Hepatocyte (in vitro differentiated cells): Measurements from ENCODE around the gene HOXD12. TPM values are rescaled to one million over a fixed set of nuclear protein-coding genes. Genes with fewer than 3 reads are reported as not detected.

Experiments
- DNase-seq: peaks from one replicate; pipeline ENCODE4 v3.0.0-alpha.2; 2016; ENCODE audit warnings: low spot score
- H2AFZ ChIP-seq: fragments of 200-600 bp; sonication (generic); 2 replicates; pipeline ENCODE4 v1.6.0; 2016; ENCODE audit warnings: antibody characterized with exemption, mild to moderate bottlenecking
- H3K27ac ChIP-seq: fragments of 200-600 bp; sonication (generic); 2 replicates; pipeline ENCODE4 v1.5.1; 2016; ENCODE audit warnings: mild to moderate bottlenecking
- H3K27me3 ChIP-seq: fragments of 200-600 bp; sonication (generic); 2 replicates; pipeline ENCODE4 v1.6.1; 2016
- H3K36me3 ChIP-seq: fragments of 200-600 bp; sonication (generic); replicated peaks from 2 replicates; pipeline ENCODE4 v1.5.1; 2016; ENCODE audit warnings: low read depth; ENCODE audit not compliant: insufficient read depth
- H3K4me1 ChIP-seq: fragments of 200-600 bp; sonication (generic); 2 replicates; pipeline ENCODE4 v1.5.1; 2016; ENCODE audit warnings: mild to moderate bottlenecking, moderate library complexity; ENCODE audit not compliant: insufficient read depth
- H3K4me2 ChIP-seq: fragments of 200-600 bp; sonication (generic); 2 replicates; pipeline ENCODE4 v1.6.0; 2016
- H3K4me3 ChIP-seq: fragments of 200-600 bp; sonication (generic); 2 replicates; pipeline ENCODE4 v1.5.1; 2016; ENCODE audit warnings: mild to moderate bottlenecking
- H3K79me2 ChIP-seq: fragments of 200-600 bp; sonication (generic); 2 replicates; pipeline ENCODE4 v1.6.0; 2017; ENCODE audit warnings: mild to moderate bottlenecking
- H3K9me2 ChIP-seq: fragments of 200-600 bp; sonication (generic); replicated peaks from 2 replicates; pipeline ENCODE4 v1.6.0; 2017; ENCODE audit warnings: mild to moderate bottlenecking; ENCODE audit not compliant: insufficient read depth
- H3K9me3 ChIP-seq: fragments of 200-600 bp; sonication (generic); 2 replicates; pipeline ENCODE4 v1.5.1; 2016; ENCODE audit warnings: low read depth, mild to moderate bottlenecking
- H4K20me1 ChIP-seq: fragments of 200-600 bp; sonication (generic); 2 replicates; pipeline ENCODE4 v1.6.0; 2016; ENCODE audit warnings: mild to moderate bottlenecking; ENCODE audit not compliant: insufficient read depth, poor library complexity, severe bottlenecking
- CTCF ChIP-seq: fragments of 200-600 bp; sonication (generic); IDR thresholded peaks from 2 replicates; pipeline ENCODE4 v1.5.1; 2016; ENCODE audit warnings: antibody characterized with exemption, mild to moderate bottlenecking; ENCODE audit not compliant: poor library complexity
- EZH2 ChIP-seq: fragments of 200-600 bp; sonication (generic); IDR thresholded peaks from 2 replicates; pipeline ENCODE4 v1.6.1; 2016; ENCODE audit warnings: antibody characterized with exemption, mild to moderate bottlenecking, borderline replicate concordance
- EZH2phosphoT487 ChIP-seq: fragments of 200-600 bp; sonication (generic); IDR thresholded peaks from one replicate; pipeline ENCODE4 v1.6.1; 2018; ENCODE audit warnings: antibody characterized with exemption, mild to moderate bottlenecking, low read depth, moderate library complexity; ENCODE audit not compliant: unreplicated experiment, severe bottlenecking
- WGBS: methylation state at CpG from one replicate; pipeline ENCODE4 v1.1.6; 2016; ENCODE audit warnings: low lambda C conversion rate; ENCODE audit errors: missing lambda C conversion rate; 5-methylcytosine and 5-hydroxymethylcytosine counted together
- polyA plus RNA-seq: library from polyadenylated mRNA; unstranded; fragments of >200 nt; fragmentation: Nextera tagmentation; extraction: Ambion mirVana; gene quantifications from 2 replicates; pipeline ENCODE4 v1.2.1, GENCODE V29; 2016
- total RNA-seq: library from RNA; depleted of rRNA; stranded (reverse); fragments of >200 nt; gene quantifications from 2 replicates; pipeline ENCODE4 v1.2.3, GENCODE V29; 2014

The HOXD12 gene
- total and polyA plus RNA-seq, 2 experiments from 2014 or later: 3.3 to 29.0 TPM

GRCh38 chr2:176101842-176102241, 2.2 kb downstream of the HOXD12 start:
- H3K9me3 ChIP-seq: no peaks in the 10 kb centered on the region
- peak overlapping the region; percentile 91 for H3K4me2 ChIP-seq
- DNase-seq: no peak
- TF ChIP-seq EZH2 (no peak), CTCF (no peak)
- no peaks in the 10 kb centered on the region for H3K9me2 ChIP-seq
- 37% methylated on average over 5 of the region's 5 CpGs for WGBS
- no peaks in the 10 kb centered on the region for H3K4me1 ChIP-seq
- H3K36me3 ChIP-seq: no peaks in the 10 kb centered on the region
- H4K20me1 ChIP-seq: no peaks in the 10 kb centered on the region
- H3K4me3 ChIP-seq: no peak overlapping the region
- H2AFZ ChIP-seq: no peak overlapping the region
- peaks cover 54% of the 10 kb centered on the region for H3K79me2 ChIP-seq
- H3K27me3 ChIP-seq: peaks cover 99% of the 10 kb centered on the region
- peak overlapping the region; percentile 93 for H3K27ac ChIP-seq

GRCh38 chr2:176102309-176102866, 2.8 kb downstream of the HOXD12 start:
- no peaks in the 10 kb centered on the region for H3K36me3 ChIP-seq
- WGBS: 28% methylated on average over 7 of the region's 7 CpGs
- peak overlapping the region; percentile 93 for H3K27ac ChIP-seq
- H3K79me2 ChIP-seq: peaks cover 59% of the 10 kb centered on the region
- H3K27me3 ChIP-seq: peaks cover 98% of the 10 kb centered on the region
- H4K20me1 ChIP-seq: no peaks in the 10 kb centered on the region
- H3K9me2 ChIP-seq: no peaks in the 10 kb centered on the region
- peak overlapping the region; percentile 91 for H3K4me2 ChIP-seq
- H3K9me3 ChIP-seq: no peaks in the 10 kb centered on the region
- DNase-seq: no peak
- no peak overlapping the region for H3K4me3 ChIP-seq
- no peaks in the 10 kb centered on the region for H3K4me1 ChIP-seq
- no peak for TF ChIP-seq CTCF
- TF ChIP-seq EZH2: peak; percentile 24
- no peak overlapping the region for H2AFZ ChIP-seq

- no peak for DNase-seq
- no peaks in the 10 kb centered on the region for H4K20me1 ChIP-seq
- H2AFZ ChIP-seq: no peak overlapping the region
- H3K4me1 ChIP-seq: no peaks in the 10 kb centered on the region
- TF ChIP-seq EZH2 (no peak), EZH2phosphoT487 (no peak), CTCF (no peak)
- 21% methylated on average over 7 of the region's 7 CpGs for WGBS
- H3K9me2 ChIP-seq: no peaks in the 10 kb centered on the region
- H3K9me3 ChIP-seq: no peaks in the 10 kb centered on the region
- H3K4me3 ChIP-seq: peak overlapping the region; percentile 17
- H3K79me2 ChIP-seq: peaks cover 59% of the 10 kb centered on the region
- no peaks in the 10 kb centered on the region for H3K36me3 ChIP-seq
- H3K4me2 ChIP-seq: peak overlapping the region; percentile 91
- H3K27ac ChIP-seq: peak overlapping the region; percentile 93
- peaks cover 96% of the 10 kb centered on the region for H3K27me3 ChIP-seq
These were observed 3.6 kb downstream of the HOXD12 start for GRCh38 chr2:176103194-176103593.
